Measurements from ENCODE around the gene ILDR2. TPM values are rescaled to one million over a fixed set of nuclear protein-coding genes. Genes with fewer than 3 reads are reported as not detected.
"Not testable (repeated sequence)": the region's sequence is repeated elsewhere in the genome, so short reads cannot be mapped to it uniquely, and the experiment has no call there.

The ILDR2 gene
- polyA plus RNA-seq, 1 of the 3 experiments (the other 2 are of a cell fraction), result 0.05 TPM

DNA sequence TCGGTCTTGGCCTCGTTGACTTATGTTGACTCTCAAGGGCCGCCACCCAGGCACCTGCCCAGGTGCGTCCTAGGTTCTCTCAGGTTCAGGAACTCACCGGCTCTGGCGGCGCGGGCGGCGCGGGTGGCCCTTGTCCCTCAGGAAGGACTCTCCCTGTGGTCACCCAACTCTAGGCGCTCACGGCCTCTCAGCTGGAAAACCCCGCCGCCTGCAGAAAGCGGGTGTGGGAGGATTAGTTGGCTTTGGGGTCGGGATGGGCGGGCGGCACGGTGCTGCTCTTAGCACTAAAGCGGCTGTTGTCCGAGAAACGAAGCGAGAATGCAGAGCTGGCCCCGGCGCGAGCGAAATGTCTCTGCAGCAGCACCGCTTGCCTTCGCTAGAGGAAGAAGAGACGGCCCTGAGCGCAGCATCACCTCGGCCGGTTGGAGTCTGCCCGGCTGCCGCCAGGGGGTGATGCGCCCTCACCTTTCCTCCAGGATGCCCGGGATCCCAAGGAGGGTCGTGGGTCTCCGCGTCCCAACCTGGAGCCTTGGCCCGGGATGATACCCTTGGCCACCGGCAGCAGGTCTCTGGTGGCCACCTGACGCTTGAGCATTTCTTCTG, 91.2 kb downstream of the ILDR2 start (continued):
- TF ChIP-seq CHD2 (IDR thresholded peaks at IDR 0.05; ENCODE audit: low read length, partially characterized antibody), result no peak

DNA sequence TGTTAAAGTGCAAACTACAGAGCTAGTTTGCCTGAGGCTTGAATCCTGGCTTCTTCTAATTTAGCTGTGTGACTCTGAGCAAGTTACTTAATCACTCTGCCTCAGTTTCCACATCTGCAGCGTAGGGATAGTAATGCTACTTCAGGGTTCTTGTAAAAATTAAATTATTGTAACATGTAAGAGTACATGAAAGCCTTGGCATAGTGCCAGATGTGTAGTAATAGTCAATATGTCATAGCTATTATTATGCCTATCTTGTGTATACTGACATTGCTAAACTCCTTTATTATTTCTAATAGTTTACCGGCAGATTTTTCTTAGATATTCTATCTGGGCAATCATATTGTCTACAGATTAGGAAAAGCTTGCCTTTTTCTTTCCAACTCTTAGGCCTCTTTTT, 92.4 kb downstream of the ILDR2 start:
- Histone ChIP-seq H3K36me3 (replicated peaks in 1 of 2; ENCODE audit: control insufficient read depth in 1 of 2, insufficient read depth in 2 of 2, low read length in 1 of 2) (no peaks in the 10 kb centered on the region), H3K4me3 (ENCODE audit: low read depth in 2 of 2, low read length in 1 of 2) (no peak overlapping the region), H3K9ac (no peak overlapping the region), H2AFZ (ENCODE audit: low read depth) (no peak overlapping the region), H3K4me1 (ENCODE audit: control insufficient read depth in 1 of 2, insufficient read depth in 2 of 2, low read depth in 1 of 2, low read length in 1 of 2) (no peaks in the 10 kb centered on the region; a peak in 1 of 4 replicates), H3K9me3 (no peaks in the 10 kb centered on the region), H3F3A (replicated peaks; ENCODE audit: insufficient read depth) (no peaks in the 10 kb centered on the region), H3K9me2 (no peaks in the 10 kb centered on the region), H3K27ac (ENCODE audit: low read depth in 2 of 2, low read length in 1 of 2) (no peak overlapping the region), H3K4me2 (no peak overlapping the region), H3K27me3 (ENCODE audit: insufficient read depth) (peaks cover 8% of the 10 kb centered on the region; the same call in 1 of the 2 replicates), H3K79me2 (ENCODE audit: insufficient read depth) (no peaks in the 10 kb centered on the region), H4K20me1 (ENCODE audit: insufficient read depth) (no peaks in the 10 kb centered on the region)
- DNase-seq, result no peak
- WGBS (ENCODE audit: low lambda C conversion rate), result 26% methylated on average over 2 of the region's 2 CpGs
- ChIA-PET CTCF (interaction anchor here (0.9 to 1.7 kb wide), 5 partner anchors 17 to 652 kb away, joined by 3 to 6 read pairs (median 4); no protein-coding TSS in a partner anchor), POLR2A (no interaction called here)
- TF ChIP-seq POLR2AphosphoS5 (IDR thresholded peaks at IDR 0.05; ENCODE audit: low read depth, low read length) (no peak), GATA2 (CRISPR knock-in tag; IDR thresholded peaks at IDR 0.05) (no peak), FOSL2 (IDR thresholded peaks at IDR 0.05; ENCODE audit: borderline replicate concordance, low read depth) (no peak), RCOR1 (IDR thresholded peaks at IDR 0.05; ENCODE audit: low read length) (no peak), FOXM1 (IDR thresholded peaks at IDR 0.05; ENCODE audit: low read depth) (no peak), TEAD4 (IDR thresholded peaks at IDR 0.05; ENCODE audit: borderline replicate concordance, insufficient read depth) (no peak), SIN3A (IDR thresholded peaks at IDR 0.05; ENCODE audit: borderline replicate concordance, low read depth, low read length) (no peak), NFIC (IDR thresholded peaks at IDR 0.05; ENCODE audit: borderline replicate concordance) (no peak), MXI1 (IDR thresholded peaks at IDR 0.05; ENCODE audit: low read depth, low read length) (no peak), TCF12 (IDR thresholded peaks at IDR 0.05) (no peak), TAF1 (IDR thresholded peaks at IDR 0.05; ENCODE audit: borderline replicate concordance, low read depth, low read length) (no peak)
- TF ChIP-seq, protein P1, sequence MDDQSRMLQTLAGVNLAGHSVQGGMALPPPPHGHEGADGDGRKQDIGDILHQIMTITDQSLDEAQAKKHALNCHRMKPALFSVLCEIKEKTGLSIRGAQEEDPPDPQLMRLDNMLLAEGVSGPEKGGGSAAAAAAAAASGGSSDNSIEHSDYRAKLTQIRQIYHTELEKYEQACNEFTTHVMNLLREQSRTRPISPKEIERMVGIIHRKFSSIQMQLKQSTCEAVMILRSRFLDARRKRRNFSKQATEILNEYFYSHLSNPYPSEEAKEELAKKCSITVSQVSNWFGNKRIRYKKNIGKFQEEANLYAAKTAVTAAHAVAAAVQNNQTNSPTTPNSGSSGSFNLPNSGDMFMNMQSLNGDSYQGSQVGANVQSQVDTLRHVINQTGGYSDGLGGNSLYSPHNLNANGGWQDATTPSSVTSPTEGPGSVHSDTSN (IDR thresholded peaks at IDR 0.05), result no peak
- TF ChIP-seq, protein P2, sequence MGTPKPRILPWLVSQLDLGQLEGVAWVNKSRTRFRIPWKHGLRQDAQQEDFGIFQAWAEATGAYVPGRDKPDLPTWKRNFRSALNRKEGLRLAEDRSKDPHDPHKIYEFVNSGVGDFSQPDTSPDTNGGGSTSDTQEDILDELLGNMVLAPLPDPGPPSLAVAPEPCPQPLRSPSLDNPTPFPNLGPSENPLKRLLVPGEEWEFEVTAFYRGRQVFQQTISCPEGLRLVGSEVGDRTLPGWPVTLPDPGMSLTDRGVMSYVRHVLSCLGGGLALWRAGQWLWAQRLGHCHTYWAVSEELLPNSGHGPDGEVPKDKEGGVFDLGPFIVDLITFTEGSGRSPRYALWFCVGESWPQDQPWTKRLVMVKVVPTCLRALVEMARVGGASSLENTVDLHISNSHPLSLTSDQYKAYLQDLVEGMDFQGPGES (IDR thresholded peaks at IDR 0.05; ENCODE audit: low read depth, low read length), result no peak

DNA sequence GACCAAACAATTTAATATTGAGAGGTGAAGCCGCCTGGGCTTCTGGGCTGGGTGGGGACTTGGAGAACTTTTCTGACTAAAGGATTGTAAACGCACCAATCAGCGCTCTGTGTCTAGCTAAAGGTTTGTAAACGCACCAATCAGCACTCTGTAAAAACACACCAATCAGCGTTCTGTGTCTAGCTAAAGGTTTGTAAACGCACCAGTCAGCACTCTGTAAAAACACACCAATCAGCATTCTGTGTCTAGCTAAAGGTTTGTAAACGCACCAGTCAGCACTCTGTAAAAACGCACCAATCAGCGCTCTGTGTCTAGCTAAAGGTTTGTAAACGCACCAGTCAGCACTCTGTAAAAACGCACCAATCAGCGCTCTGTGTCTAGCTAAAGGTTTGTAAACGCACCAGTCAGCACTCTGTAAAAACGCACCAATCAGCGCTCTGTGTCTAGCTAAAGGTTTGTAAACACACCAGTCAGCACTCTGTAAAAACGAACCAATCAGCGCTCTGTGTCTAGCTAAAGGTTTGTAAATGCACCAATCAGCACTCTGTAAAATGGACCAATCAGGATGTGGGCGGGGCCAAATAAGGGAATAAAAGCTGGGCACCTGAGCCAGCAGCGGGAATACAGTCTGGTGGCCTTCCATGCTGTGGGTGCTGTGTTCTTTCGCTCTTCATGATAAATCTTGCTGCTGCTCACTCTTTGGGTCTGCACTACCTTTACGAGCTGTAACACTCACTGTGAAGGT, 97.0 kb downstream of the ILDR2 start:
- H3K4me3 ChIP-seq (ENCODE audit: low read depth in 2 of 2, low read length in 1 of 2); POLR2A ChIA-PET; H3K27me3 ChIP-seq (ENCODE audit: insufficient read depth); H3K9me3 ChIP-seq; H3K9ac ChIP-seq; H2AFZ ChIP-seq (ENCODE audit: low read depth); H3K27ac ChIP-seq (ENCODE audit: low read depth in 2 of 2, low read length in 1 of 2); H3K4me1 ChIP-seq (ENCODE audit: control insufficient read depth in 1 of 2, insufficient read depth in 2 of 2, low read depth in 1 of 2, low read length in 1 of 2); H3K36me3 ChIP-seq (replicated peaks in 1 of 2; ENCODE audit: control insufficient read depth in 1 of 2, insufficient read depth in 2 of 2, low read length in 1 of 2); DNase-seq; H3F3A ChIP-seq (replicated peaks; ENCODE audit: insufficient read depth); H3K4me2 ChIP-seq; H4K20me1 ChIP-seq (ENCODE audit: insufficient read depth); H3K9me2 ChIP-seq: not testable (repeated sequence)
- CTCF ChIA-PET, result interaction anchor here (1.7 to 2.5 kb wide), 2 partner anchors 32 to 181 kb away, joined by 6 to 8 read pairs; no protein-coding TSS in a partner anchor
- H3K79me2 ChIP-seq (ENCODE audit: insufficient read depth), result peaks cover 22% of the 10 kb centered on the region
- whole genome bisulfite sequencing (ENCODE audit: low lambda C conversion rate), result 89% methylated on average over 21 of the region's 21 CpGs
